SU-DHL-6 (cell line): ENCODE data around the gene ANKS6.

Experiments
- H2AFZ ChIP-seq: fragments of 200-600 bp; sonication (generic); 2 replicates; pipeline ENCODE4 v1.6.1; 2014; ENCODE audit warnings: low read depth, mild to moderate bottlenecking, moderate library complexity, mixed read lengths, antibody characterized with exemption, low read length; ENCODE audit not compliant: severe bottlenecking
- H3F3A ChIP-seq: fragments of 200-600 bp; shearing (Covaris generic); 2 replicates; pipeline ENCODE4 v1.6.0; 2016; ENCODE audit warnings: antibody characterized with exemption, mild to moderate bottlenecking; ENCODE audit not compliant: insufficient read depth
- H3K27ac ChIP-seq: fragments of 200-600 bp; sonication (generic); 2 replicates; pipeline ENCODE4 v1.5.1; 2016; ENCODE audit warnings: low read depth, mild to moderate bottlenecking, low read length, moderate library complexity, mixed read lengths
- H3K27me3 ChIP-seq: fragments of 200-600 bp; sonication (generic), shearing (Covaris generic); 2 replicates; pipeline ENCODE4 v1.6.0; 2014; ENCODE audit warnings: mild to moderate bottlenecking, low read length
- H3K36me3 ChIP-seq: fragments of 200-600 bp; sonication (generic); 2 replicates; pipeline ENCODE4 v1.6.1; 2014; ENCODE audit warnings: mild to moderate bottlenecking, low read length, mixed read lengths
- H3K4me2 ChIP-seq: fragments of 300-600, 200-600 bp; shearing (Covaris generic), sonication (generic); 2 replicates; pipeline ENCODE4 v1.6.0; 2014; ENCODE audit warnings: low read length, low read depth, mild to moderate bottlenecking; ENCODE audit not compliant: poor library complexity, severe bottlenecking
- H3K4me3 ChIP-seq: fragments of 200-600 bp; sonication (generic); 2 replicates; pipeline ENCODE4 v1.5.1; 2014; ENCODE audit warnings: antibody characterized with exemption, low read length, mild to moderate bottlenecking, mixed read lengths; ENCODE audit not compliant: insufficient read depth, poor library complexity, severe bottlenecking
- H3K79me2 ChIP-seq: fragments of 200-600 bp; sonication (generic); 2 replicates; pipeline ENCODE4 v1.6.1; 2014; ENCODE audit warnings: mild to moderate bottlenecking, low read length, moderate library complexity; ENCODE audit not compliant: insufficient read depth
- H3K9ac ChIP-seq: fragments of 200-600 bp; sonication (generic); 2 replicates; pipeline ENCODE4 v1.7.0; 2014; ENCODE audit warnings: mild to moderate bottlenecking, low read length
- H3K9me2 ChIP-seq: fragments of 200-600 bp; sonication (generic); replicated peaks from 2 replicates; pipeline ENCODE4 v1.6.1; 2014; ENCODE audit warnings: low read length; ENCODE audit not compliant: insufficient read depth
- H3K9me3 ChIP-seq: fragments of 200-600 bp; sonication (generic); 2 replicates; pipeline ENCODE4 v1.6.1; 2014; ENCODE audit warnings: low read length, mixed read lengths; ENCODE audit not compliant: insufficient read depth
- H4K20me1 ChIP-seq: fragments of 200-600 bp; sonication (generic); 2 replicates; pipeline ENCODE4 v1.6.1; 2014; ENCODE audit warnings: low read depth, mild to moderate bottlenecking, antibody characterized with exemption, low read length, moderate library complexity, mixed read lengths
- CTCF ChIP-seq: fragments of 200-600 bp; sonication (generic); IDR thresholded peaks from one replicate; pipeline ENCODE4 v1.5.1; 2017; ENCODE audit warnings: antibody characterized with exemption, mild to moderate bottlenecking, low read length, moderate library complexity; ENCODE audit not compliant: insufficient read depth, poor library complexity, severe bottlenecking
- EZH2phosphoT487 ChIP-seq: fragments of 200-600 bp; sonication (generic), shearing (Covaris generic); conservative IDR thresholded peaks from 2 replicates; pipeline ENCODE4 v1.6.1; 2018; ENCODE audit warnings: mild to moderate bottlenecking, antibody characterized with exemption, low read length, moderate library complexity, mixed read lengths

Gene ANKS6

GRCh38 chr9:98740226-98740881, 56.0 kb downstream of the ANKS6 start:
- no peaks in the 10 kb centered on the region for H3K36me3 ChIP-seq

GRCh38 chr9:98738741-98739140, 57.6 kb downstream of the ANKS6 start:
- Histone ChIP-seq H3K36me3 (no peaks in the 10 kb centered on the region), H3K4me2 (no peak overlapping the region), H3K4me3 (no peak overlapping the region), H3K27ac (no peak overlapping the region), H3K9me3 (no peaks in the 10 kb centered on the region), H3K9me2 (no peaks in the 10 kb centered on the region), H2AFZ (no peak overlapping the region), H3K79me2 (no peaks in the 10 kb centered on the region), H3K27me3 (no peaks in the 10 kb centered on the region), H3F3A (no peaks in the 10 kb centered on the region), H3K9ac (no peak overlapping the region), H4K20me1 (no peaks in the 10 kb centered on the region)
- no peak for TF ChIP-seq EZH2phosphoT487
- TF ChIP-seq CTCF: no peak

More at GRCh38 chr9:98740226-98740881, 56.0 kb downstream of the ANKS6 start:
- Histone ChIP-seq H2AFZ (no peak overlapping the region), H3K27ac (no peak overlapping the region), H3F3A (no peaks in the 10 kb centered on the region), H3K9me3 (no peaks in the 10 kb centered on the region), H4K20me1 (no peaks in the 10 kb centered on the region), H3K79me2 (no peaks in the 10 kb centered on the region), H3K27me3 (no peaks in the 10 kb centered on the region), H3K4me3 (no peak overlapping the region), H3K4me2 (no peak overlapping the region), H3K9ac (no peak overlapping the region), H3K9me2 (no peaks in the 10 kb centered on the region)
- TF ChIP-seq CTCF: no peak
- TF ChIP-seq EZH2phosphoT487: no peak

- Histone ChIP-seq H3K27ac (no peak overlapping the region), H2AFZ (no peak overlapping the region), H3K4me2 (no peak overlapping the region), H3K9ac (no peak overlapping the region), H3K9me2 (no peaks in the 10 kb centered on the region), H3K9me3 (no peaks in the 10 kb centered on the region), H3K36me3 (no peaks in the 10 kb centered on the region), H3K4me3 (no peak overlapping the region), H3F3A (no peaks in the 10 kb centered on the region), H3K79me2 (no peaks in the 10 kb centered on the region), H4K20me1 (no peaks in the 10 kb centered on the region), H3K27me3 (no peaks in the 10 kb centered on the region)
- no peak for TF ChIP-seq CTCF
- no peak for TF ChIP-seq EZH2phosphoT487
Observed at GRCh38 chr9:98736226-98736625, 60.1 kb downstream of the ANKS6 start.
